HepG2 (cell line): ENCODE data around the gene JAK1.

Experiments
- ETV6 ChIP-seq: sonication (generic); formaldehyde crosslinking; conservative IDR thresholded peaks from 2 replicates; pipeline ENCODE4 v1.4.0; 2020; ENCODE audit warnings: missing genetic modification reagents
- NR1H2 ChIP-seq: sonication (generic); formaldehyde crosslinking; IDR thresholded peaks from 2 replicates; pipeline ENCODE4 v1.8.1; 2022; ENCODE audit warnings: low read depth, missing genetic modification reagents, borderline replicate concordance
- NR3C1 ChIP-seq: sonication (generic); formaldehyde crosslinking; IDR thresholded peaks from 2 replicates; pipeline ENCODE4 v1.4.0; 2020; ENCODE audit warnings: missing genetic modification reagents

GRCh38 chr1:64834734-64835133 is 131.6 kb downstream of the JAK1 start:
- TF ChIP-seq NR1H2 (CRISPR knock-in tag), result no peak
- TF ChIP-seq NR3C1 (CRISPR knock-in tag), result no peak
- no peak for TF ChIP-seq ETV6 (CRISPR knock-in tag)
